Right lobe of liver (tissue), 4 donors: ENCODE measurements around the gene TOGARAM2.

ENCODE experiments used
- CTCF ChIP-seq, 4 donors: fragments of 200-600 bp in 3 of 4; fragments of 450-650 bp in 1 of 4; IDR thresholded peaks; one replicate each; pipeline versions ENCODE4 v1.5.1 to v1.8.0; 2016 to 2022; ENCODE audit warnings: antibody characterized with exemption in 4 of 4, mild to moderate bottlenecking in 2 of 4
- POLR2A ChIP-seq: fragments of 450-650 bp; IDR thresholded peaks from one replicate; pipeline ENCODE4 v1.6.1; 2017; ENCODE audit warnings: antibody characterized with exemption, mild to moderate bottlenecking
- donor health status: DM: no; HTN: no; CAD: no.
- donor health status: DM: no; HTN: no; CAD: no.
- donor health status: DM: no; HTN: yes; CAD: no.

GRCh38 chr2:29055601-29056000 is 74.5 kb downstream of the TOGARAM2 start:
- TF ChIP-seq CTCF (IDR thresholded peaks at IDR 0.05) (no peak), POLR2A (no peak)
